Activated T-helper 1 cell treated with Interleukin-2 at 50 U/mL for 16 hours (primary cell): ENCODE data around the gene DPY19L3.
A peak's percentile ranks its signal among the peaks of the same experiment; 100 is the strongest.
"Not testable (repeated sequence)": the region's sequence is repeated elsewhere in the genome, so short reads cannot be mapped to it uniquely, and the experiment has no call there.

Source experiments
- DNase-seq: peaks from one replicate; pipeline ENCODE4 v3.0.0-alpha.2; 2020; ENCODE audit warnings: low read depth

Gene DPY19L3

DNA sequence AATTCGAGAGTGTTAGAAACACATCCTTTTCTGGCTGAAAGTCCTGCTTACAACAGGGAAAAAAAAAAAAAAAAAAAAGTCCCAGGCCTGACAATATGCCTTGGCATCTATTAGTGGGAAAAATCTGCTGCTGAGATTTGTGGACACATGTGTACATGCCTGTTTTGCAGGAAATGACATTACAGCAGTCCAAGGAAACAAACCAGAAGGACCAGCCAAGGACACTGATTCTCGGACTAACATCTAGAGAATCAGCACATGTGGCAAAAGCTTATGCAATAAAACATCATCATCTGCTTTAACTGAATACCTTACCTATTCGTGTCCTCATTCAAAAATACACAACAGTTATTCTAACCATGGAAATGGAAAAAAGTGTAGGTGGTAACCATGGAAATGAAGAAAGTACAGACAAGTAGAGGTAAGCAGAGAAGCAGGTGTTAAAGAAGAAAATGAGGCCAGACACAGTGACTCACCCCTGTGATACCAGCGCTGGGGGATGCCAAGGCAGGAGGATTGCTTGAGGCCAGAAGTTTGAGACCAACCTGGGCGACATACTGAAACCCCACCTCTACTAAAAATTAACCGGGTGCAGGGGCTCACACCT lies 9.4 kb upstream of the DPY19L3 start:
- DNase-seq = no peak

- no peak for DNase-seq
Measured at GRCh38 chr19:32397671-32398101, 7.9 kb upstream of the DPY19L3 start.

GRCh38 chr19:32401992-32402391 lies 3.6 kb upstream of the DPY19L3 start:
- no peak for DNase-seq

DNA sequence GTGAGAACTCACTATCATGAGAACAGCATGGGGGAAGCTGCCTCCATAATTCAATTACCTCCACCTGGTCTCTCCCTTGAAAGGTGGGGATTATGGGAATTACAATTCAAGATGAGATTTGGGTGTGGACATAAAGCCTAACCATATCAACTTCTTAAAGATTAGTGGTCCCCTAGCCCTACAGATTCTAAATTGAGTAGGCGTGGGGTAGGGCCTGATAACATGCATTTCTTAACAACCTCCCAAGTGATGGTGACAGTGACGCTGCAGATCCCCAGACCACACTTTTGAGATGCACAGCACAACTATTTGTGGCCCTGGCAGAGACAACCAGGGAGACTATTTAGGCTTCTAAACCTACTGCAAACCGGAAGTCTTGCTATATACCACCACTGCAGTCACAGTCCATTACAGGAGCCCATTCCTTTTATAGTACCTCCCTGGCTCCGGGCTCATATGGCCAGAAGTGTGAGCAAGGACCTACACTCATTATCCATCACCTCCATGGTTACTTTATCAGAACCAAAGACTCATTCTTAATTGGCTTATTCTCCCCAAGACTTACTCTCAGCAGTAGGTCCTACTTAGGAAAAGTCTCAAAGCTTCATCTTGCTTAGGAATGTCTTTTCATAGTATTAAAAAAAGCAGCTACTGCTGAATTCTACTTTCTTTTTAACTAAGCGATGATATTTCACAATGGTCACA lies 2.1 kb upstream of the DPY19L3 start:
- no peak for DNase-seq

DNA sequence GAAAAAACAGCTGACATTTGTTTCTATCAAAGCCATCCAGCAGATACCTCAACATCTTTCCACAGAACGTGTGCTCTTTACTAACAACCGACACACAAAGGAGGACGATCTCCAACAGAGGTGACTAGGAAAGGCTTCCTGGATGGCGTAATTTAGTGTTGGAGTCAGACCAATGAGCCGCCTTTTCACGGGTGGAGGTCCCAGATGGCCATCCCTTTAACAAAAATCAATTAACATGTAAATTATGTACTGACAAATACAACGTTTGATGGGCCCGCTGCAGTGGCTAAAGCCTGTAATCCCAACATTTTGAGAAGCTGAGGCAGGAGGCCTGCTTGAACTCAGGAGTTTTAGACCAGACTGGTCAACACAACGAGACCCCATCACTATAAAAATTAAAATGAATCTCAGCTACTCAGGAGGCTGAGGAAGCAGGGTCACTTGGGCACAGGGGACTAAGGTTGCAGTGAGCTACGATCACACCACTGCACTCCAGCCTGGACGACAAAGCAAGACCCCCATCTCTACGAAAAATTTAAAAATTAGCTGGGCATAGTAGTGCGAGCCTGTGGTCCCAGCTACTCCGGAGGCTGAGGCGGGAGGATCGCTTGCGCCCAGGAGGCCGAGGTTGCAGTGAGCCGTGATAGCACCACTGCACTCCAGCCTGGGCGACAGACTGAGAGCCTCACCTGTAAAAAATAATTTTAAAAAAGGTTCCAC lies 1.2 kb upstream of the DPY19L3 start:
- DNase-seq = no peak

DNA sequence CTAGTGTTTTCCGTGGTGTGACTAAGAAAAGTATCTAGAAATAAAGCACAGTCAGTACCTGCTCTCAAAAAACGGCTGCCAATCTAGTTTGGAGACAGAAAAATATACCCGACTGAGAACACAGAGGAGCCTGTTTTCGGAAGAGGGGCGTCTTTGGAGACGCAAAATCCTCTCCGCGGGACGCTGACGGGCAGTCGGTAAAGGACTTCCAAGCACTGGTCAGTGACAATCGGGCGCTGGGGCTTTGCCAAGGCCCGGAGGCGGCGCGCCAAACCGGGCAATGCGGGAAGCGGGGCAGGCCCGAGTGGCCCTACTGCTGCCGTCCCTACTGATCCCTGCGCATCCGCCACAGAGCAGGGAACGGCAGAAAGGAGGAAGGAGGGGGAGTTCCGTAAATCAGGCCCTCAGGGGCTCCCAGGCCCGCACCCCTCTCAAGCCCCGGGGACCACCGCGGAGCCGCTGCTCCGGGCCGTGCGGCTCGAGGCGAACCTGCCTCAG lies 588 bp upstream of the DPY19L3 start:
- peak; percentile 0 for DNase-seq

GRCh38 chr19:32406161-32407003 lies 812 bp downstream of the DPY19L3 start:
- DNase-seq = no peak

GRCh38 chr19:32407004-32407992 lies 1.7 kb downstream of the DPY19L3 start:
- no peak for DNase-seq

DNA sequence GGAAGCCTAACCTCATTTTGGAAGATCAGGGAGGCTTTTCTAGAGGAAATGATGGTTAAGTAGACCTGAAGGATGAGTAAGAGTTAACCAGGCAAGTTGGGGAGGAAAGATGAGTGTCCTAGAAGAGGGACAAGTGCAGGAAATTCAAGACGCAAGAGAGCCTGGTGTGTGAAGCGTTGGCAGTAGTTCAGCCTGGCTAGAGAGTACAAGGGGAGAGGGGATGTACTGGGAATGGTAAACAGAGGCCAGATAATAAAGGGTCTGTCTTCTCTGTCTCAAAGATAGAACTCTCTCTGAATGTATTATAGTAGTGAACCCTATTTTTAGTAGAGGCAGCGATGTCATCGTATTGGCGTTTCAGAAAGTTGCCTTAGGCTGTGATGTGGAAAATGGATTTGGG lies 9.7 kb downstream of the DPY19L3 start:
- DNase-seq = no peak

GRCh38 chr19:32415669-32416068 lies 10.1 kb downstream of the DPY19L3 start:
- no peak for DNase-seq

DNA sequence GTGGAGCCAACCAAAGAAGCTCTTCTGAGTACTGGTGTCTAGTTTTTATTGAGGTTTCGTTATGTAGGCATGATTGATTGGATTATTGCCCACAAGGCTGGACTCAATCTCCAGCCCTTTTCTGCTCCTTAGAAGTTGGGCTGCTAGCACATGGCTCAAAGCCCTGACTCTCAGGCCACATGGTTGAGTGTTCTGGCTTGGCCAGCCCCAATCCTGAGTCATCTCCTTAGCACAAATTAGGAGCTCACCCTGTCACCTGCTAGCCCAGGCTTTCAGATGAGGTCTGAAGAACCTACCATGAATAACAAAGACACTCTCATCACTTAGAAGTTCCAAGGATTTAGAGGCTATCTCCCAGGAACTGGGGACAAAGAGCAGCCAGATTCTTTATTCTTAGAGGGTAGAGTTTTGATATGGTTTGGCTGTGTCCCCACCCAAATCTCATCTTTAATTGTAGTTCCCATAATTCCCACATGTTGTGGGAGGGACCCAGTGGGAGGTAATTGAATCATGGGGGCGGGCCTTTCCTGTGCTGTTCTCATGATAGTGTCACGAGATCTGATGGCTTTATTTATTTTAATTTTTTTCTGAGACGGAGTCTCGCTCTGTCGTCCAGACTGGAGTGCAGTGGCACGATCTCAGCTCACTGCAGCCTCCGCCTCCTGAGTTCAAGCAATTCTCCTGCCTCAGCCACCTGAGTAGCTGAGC lies 11.3 kb downstream of the DPY19L3 start:
- DNase-seq = no peak

DNA sequence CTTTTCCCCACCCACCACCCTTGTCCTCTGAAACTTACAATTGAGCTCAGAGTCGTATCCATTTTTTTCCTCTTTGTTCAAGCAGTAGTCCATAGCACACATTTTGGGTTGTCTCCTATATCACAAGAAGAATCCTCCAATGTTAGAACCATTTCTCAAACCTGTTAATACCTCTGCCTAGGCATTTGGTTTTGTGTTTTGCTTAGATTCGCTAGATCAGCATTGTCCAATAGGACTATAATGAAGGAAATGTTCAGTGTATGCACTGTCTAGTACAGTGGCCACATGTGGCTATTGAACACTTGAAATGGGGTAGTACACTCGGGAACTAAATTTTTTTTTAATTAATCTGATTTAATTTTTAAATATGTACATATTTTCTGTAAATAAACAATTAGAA lies 12.6 kb downstream of the DPY19L3 start:
- DNase-seq = no peak

- no peak for DNase-seq
Measured at GRCh38 chr19:32421589-32422361, 16.2 kb downstream of the DPY19L3 start.

DNA sequence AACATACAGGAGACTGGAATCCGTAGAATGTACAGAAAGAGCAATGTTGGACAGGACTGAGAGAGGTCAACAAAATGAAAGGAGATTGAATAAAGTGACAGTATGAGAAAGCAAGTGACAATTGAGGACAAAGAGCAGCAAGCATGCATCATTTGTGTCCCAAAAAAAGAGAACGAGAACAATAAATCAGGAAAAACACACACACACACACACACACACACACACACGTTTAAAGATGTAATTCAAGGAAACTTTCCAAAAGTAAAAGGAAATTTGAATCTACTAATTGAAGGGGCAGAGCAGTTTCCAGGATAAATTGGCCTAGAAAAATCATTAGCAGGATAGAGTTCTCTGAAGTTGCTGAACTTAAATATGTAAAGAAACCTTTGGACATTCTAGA lies 16.9 kb downstream of the DPY19L3 start:
- DNase-seq = no peak

DNA sequence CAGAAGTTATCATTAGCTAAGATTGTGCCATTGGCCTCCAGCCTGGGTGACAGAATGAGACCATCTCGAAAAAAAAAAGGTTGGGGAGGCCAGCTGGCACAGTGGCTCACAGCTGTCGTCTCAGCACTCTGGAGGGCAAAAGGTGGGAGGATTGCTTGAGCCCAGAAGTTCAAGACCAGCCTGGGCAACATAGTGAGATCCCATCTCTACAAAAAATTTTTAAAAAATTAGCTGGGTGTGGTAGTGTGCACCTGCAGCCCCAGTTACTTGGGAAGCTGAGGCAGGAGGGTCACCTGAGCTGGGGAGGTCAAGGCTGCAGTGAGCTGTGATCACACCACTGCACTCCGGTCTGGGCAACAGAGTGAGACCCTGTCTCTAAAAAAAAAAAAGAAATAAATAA lies 18.4 kb downstream of the DPY19L3 start:
- not testable (repeated sequence) for DNase-seq

- DNase-seq = no peak
Measured at GRCh38 chr19:32427536-32427935, 22.0 kb downstream of the DPY19L3 start.

GRCh38 chr19:32436692-32437091 lies 31.1 kb downstream of the DPY19L3 start:
- DNase-seq = no peak

DNA sequence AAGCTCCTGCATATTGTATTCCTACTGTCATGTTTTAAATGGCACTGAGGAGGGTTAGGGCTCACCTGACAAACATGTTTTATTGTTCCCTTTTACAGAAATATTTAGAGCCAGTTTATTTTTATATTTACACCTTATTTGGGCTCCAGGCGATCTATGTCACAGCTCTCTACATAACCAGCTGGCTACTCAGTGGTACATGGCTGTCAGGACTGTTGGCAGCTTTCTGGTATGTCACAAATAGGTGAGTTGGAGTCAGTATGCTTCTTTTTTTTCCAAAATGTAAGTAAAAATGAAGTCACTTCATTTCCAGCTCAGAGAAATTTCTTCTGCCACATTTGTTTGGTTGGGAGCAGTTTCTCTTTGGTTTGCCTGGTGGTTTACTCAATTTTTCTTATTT lies 31.5 kb downstream of the DPY19L3 start:
- DNase-seq = no peak

GRCh38 chr19:32438751-32439150 lies 33.2 kb downstream of the DPY19L3 start:
- DNase-seq = no peak

- no peak for DNase-seq
Measured at GRCh38 chr19:32442650-32443049, 37.1 kb downstream of the DPY19L3 start.
